HG03521 (cell line): ENCODE measurements around the gene RTL1.

Experiments used
- ATAC-seq: cut with Tn5 transposase; IDR thresholded peaks from one replicate; pipeline ENCODE4 v1.9.1; 2021; ENCODE audit warnings: mild to moderate bottlenecking, moderate library complexity; ENCODE audit not compliant: unreplicated experiment

The RTL1 gene

DNA sequence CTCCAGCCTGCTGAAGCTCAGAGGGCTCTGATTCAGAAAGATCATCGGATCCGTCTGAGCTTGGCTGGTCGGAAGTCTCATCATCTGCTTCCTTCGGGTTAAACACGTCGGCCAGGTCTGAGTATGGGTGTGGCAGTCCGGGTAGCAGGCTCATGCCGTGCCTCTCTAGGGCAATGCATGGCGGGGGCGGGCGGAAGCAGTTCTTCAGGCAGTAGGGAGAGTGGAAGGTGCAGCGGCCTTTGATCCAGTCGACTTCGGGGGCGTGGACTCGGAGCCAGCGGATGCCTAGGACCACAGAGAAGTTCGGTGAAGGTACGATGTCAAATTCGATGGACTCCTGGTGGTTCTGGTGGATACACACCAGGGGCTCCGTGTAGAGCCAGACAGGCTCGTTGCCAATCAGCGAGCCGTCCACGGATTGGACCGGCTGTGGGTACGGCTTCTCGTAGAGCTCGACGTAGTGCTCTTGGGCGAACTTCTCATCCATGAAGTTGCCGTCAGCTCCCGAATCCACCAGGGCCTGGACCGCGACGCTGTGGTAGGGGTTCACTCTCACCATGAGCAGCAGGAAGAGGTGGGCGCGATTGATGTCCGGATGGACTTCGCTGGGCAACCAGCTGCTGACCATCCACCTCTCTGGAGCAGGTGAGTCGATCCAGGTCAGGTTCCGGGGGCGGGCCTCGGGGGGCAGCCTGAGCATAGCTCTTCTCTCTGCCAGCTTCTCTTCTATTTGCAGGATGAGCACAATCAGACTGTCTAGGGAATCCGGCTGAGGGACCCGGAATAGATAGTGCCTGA is 20.3 kb downstream of the RTL1 start:
- no peak for ATAC-seq

DNA sequence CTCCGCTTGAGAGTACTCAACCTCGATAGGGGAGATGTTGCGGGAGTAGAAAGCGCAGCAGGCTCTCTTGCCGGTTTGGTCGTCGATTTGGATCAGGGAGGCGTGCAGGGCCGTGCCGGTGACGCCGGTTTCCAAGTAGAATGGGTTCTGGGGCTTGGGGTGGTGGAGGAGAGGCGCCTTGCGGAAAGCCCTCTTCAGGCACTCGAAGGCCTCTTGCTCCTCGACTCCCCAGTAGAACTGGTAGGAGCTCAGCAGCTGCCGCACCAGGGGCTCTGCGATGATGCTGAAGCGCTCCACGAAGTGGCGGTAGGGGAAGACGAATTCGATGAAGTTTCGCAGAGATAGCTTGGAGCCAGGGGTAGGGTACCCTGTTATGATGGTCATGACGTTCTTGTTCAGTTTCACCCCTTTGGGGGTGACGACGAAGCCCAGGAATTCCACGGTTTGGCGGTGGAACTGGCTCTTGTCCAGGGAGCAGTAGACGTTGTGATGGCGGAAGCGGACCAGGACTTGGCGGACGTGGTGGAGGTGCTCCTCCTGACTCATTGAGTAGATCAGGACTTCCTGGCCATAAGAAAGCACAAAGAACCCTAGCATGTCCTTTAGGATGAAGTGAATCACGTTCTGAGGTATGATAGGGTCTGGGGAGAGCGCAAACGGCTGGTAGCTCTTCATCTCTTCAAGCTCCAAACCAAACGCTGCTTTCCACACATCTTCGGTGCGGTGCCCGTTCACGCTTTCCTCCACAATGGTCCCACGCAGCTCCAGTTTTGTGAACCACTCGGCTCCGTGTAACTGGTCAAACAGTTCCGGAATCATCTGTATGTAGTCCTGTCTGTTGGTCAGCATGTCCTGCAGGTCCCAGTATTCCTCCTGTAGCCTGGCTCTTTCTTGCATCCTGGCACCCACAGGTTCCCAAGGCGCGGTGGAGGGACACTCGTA is 21.2 kb downstream of the RTL1 start:
- ATAC-seq = no peak

DNA sequence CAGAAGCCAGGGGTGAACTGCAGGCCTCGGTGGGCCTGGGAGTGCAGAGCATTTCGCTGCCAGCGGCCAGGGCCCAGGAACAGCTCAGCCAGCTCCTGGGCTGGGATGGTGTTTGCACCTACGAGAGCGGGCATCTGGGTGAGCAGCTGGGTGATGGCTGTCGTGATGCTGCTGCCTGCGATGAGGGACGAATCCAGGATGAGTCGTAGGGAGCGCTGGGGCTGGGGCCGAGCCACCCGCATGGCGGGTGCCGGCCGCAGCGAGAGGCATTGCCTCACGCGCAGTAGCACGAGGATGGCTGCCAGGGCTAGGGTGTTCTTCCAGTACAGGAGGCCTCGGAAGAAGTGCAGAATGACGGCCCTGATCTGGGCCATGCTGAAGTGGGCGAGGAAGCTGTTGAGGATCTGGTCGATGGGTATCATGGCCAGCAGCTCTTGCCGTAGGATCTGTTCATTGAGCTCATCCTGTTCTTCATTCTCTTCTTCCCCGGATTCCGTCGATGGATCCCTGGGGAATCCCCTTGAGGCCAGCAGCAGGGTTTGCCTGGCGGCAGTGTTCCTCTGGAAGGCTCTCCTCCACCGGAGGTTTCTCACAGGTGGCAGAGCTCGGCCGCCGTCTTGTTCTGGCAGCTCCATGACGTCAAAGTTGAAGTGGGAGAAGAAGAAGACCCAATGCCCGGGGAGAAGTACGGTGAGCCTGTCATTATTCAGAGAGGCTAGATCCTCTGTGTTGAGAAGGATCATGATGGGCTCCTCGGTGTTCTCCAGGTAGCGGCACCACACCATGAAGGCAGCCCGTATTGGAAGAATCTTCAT is 22.1 kb downstream of the RTL1 start:
- ATAC-seq = no peak

DNA sequence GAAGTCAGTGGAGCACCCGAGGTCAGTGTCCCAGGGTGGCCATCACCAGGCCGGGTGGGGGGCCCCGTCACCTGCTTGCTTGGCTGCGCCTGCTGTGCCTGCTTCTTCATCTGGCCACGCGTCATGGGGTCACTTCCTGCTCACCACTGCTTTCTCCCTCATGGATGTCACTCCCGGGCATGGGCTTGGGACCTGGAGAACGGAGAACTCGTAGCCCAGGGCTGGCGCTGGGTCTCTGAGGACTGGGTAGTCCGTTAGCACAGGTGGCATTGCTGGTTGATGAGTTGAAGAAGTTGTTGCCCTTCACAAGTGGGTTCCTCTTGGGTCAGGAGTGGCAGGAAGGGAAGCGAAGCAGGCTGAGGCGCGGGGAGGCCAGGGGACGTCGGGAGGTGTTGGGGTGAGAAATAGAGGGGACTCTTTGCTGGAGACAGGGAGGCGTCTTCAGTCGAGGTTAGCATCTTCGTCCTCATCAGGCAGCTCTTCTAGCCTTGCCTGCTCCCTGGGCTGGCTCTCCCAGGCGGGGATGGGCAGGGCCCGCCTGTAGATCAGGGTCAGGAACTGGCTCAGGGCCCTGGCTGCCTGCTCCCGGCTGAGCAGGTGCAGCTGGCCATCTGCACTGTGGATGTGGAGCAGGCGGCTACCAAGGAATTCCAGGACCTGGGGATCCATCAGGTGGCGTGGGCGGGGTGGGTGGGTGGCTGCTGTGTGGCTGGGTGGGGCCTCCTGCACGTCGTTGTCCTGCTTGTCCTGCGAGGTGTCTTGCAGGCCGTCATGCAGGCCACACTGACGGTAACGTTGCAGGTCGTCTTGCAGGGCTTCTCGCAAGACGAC is 23.0 kb downstream of the RTL1 start:
- no peak for ATAC-seq

DNA sequence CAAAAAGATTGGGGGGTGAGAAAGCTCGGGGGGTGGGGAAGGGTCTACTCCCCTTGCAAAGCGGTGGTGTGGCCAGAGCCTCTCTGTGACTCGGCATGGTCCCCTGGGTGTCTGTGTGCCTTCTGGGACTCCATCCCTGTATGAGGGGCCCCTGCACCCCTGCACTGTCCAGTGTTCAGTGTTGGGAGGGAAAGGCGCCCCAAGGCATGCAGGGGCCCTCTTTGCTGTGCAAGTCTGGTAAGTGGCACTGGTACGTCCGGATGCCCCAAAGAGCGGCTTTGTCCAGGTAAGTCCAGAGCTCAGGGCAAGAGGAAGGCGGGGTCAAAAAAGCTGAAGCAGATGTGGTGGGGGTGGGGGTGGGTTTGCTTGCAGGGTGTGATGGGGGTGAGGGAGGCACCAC is 23.7 kb downstream of the RTL1 start:
- ATAC-seq = no peak

DNA sequence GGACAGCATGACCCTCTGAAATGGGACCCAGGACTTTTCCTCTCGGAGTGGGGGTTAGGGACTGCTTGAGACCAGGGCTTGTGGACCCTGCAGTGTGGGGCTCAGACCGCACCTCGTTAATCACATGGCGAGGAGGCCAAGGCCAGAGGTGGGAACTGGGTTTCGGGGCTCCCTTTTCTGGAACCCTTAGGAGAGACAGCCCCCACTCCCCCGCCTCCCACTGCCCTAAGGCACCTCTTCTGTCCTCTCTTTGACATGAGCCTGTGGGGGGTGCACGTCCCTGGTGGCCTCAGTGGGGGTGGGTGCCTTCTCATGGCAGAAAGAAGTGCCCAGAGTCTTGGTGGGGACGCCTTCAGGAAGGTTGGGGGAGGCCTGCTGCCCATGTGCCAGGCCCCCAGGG is 24.3 kb downstream of the RTL1 start:
- ATAC-seq = no peak

DNA sequence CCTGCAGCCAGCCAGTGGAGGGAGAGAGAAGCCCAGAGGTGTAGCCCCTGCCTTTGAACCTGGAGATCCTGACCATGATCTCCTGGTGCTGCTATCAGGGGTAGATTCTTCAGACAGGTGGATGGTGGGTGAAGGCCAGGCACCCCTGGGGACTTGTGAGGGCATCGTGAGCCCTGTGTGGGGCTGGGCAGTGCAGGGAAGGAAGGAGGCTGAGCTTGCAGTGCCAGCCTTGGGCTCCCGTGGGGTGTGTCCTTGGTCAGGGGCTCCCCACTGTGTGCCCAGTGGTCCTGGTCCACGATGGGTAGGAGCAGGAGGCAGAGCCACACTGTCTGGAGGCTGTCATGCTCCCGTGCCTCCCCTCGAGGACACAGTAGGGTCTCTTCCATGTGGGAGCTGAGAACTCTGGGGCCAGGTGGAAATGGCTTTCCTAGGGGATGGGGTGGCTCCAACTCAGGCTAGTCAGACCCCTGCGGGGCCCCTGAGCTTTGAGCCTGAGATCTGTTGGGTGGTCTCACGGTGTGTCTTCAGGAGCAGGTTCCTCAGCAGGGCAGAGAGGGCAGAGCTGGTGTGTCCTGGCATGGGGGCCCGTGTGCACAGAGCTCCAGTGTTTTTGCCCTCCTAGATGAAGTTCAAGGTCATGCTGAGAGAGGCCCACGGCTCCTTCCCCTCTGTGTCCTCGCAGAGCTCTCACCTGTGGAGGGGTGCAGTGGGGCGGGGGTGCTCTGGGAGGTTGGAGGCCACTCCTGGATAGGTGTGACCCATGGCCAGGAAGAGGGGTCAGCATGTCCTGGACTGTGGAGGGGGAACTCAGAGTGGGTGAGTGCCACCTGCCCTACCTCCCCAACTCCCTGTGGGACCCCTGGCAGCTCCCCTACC is 25.0 kb downstream of the RTL1 start:
- no peak for ATAC-seq

DNA sequence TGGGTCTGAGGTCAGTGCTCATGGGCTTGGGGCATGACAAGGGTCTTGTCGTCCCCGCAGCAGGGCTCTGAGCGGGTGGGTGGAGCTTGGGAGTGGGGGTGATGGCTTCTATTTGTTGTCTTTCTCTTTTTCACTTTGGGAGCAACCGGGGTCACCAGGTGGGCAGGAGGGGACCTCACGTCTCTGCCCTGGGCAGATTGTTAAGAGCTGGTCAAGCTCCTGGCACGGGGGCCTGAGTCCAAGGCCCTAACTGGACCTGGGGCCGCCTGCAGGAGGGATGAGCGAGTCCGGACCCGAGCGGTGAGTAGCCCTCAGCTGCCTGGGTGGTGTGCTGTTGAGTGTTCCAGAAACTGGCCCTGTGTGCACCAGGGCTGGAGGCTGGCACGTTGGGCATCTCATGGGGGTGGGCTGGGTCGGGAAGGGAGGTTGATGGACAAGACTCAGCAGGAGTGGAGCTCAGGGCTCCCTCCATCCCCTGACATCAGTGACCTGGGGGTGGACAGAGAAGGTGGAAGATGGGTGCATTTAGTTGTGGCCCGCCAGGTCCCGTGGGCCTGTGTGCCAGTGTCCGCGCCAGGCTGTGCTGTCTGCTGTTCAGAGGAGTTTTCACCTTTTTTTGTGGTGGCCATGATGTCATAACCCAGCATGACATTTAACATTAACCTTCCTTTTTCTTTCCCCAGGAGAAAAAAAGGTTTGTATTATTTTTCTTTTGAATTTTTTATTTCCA is 27.5 kb downstream of the RTL1 start:
- ATAC-seq = no peak

DNA sequence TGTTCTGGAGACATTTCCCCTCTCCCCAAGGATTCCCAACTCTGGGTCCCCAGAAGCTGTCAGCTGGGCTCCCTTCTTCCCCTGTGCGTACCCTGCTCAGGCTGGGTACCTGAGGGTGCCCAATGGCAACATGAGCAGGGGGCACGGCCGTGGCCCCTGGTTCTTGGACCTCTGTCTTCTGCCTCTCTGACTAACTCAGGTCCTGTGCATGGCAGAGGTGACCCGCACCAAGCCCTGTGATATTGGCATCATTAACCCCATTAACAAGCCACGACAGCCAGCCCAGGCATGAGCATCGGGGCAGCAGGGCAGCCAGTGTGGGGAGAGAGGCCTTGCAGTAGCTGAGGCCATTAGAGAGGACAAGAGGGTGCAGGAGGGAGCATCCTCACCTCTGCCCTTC is 28.4 kb downstream of the RTL1 start:
- ATAC-seq = no peak

DNA sequence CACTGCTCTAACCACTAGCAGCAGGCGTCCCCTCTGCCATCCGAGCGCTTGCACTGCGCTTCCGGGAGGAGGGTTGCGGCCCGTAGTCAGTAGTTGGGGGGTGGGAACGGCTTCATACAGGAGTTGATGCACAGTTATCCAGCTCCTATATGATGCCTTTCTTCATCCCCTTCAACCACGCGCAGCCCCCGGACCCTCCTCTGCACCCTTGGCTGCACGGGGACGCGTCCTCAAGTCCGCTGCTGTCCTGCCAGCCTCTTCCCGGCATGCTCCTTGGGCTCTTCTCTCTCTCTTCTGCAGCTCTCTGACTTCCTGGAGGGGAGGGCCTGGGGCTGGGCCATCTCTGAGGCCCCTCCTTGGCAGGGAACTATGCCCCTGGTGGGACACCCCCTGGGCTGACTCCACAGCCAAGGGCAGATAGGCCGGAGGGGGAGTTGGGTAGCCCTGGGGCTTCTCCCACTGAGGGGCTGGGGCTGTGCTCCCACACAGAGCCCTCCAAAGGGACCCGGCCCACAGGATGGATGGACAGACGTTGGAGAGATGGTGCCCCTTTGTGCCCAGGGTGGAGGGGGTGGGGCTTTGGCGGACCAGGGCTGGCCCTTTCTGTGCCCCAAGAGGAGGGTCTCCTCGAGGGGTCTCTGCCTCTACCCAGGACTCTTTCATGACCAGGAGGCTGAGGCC is 29.0 kb downstream of the RTL1 start:
- no peak for ATAC-seq

DNA sequence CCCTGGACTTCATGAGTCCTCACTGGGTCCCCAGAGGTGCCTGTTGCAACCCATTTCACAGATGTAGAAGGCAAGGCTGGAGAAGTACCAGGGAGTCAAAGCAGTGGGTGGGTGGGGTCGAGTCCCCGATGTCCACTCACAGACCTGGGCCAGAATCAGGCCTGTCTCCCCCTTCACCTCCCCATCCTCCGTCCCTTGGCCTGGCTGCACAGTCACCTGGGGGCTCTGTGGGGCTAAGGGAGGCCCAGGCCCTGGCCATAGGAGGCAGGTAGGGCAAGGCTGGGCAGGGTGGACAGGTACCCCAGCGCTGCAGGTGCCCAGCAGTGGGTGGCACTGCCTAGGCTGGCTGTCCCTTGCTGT is 29.5 kb downstream of the RTL1 start:
- no peak for ATAC-seq

DNA sequence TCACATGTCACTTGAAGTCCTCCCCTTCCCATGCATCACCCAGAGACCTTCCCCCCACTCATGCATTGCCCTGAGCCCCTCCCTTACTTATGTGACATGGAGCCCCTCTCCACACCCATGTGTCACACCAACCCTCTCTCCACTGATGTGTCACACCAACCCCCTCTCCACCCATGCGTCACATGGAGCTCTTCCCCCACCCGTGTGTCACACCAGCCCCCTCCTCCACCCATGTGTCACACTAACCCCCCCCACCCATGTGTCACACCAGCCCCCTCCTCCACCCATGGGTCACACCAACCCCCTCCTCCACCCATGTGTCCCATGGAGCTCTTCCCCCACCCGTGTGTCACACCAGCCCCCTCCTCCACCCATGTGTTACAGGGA is 30.4 kb downstream of the RTL1 start:
- no peak for ATAC-seq

DNA sequence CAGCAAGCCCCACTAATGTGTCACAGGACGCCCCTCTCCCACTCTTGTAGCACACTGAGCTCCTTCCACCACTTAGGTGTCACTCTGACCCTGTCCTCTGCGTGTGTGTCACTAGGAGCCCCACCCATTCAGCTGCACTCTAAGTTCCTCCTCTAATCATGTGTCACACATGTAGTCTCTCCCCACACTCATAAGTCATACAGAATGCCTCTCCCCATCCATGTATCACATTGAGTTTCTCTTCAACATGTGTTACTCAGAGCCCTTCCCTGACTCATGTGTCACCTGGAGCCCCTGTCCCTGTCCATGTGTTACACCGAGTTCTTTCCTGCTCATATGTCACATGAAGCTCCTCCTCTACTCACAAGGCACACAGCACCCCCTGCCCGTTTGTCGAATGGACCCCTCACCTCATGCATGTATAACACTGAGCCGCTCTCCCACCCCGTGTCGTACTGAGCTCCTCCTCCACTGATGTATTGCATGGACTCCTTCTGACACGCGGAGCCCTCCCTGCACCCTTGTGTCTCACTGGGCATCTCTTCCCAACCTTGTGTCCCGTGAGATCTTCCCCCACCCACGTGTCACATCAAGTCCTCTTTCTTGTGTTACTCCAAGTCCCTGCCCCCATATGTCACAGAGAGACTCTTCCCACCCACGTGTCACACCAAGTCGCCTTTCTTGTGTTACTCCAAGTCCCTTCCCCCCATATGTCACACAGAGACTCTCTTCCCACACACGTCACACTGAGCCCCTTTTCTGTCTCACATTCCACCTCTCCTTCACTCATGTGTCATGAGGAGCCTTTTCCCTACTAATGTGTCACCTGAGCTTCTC is 31.0 kb downstream of the RTL1 start:
- no peak for ATAC-seq

DNA sequence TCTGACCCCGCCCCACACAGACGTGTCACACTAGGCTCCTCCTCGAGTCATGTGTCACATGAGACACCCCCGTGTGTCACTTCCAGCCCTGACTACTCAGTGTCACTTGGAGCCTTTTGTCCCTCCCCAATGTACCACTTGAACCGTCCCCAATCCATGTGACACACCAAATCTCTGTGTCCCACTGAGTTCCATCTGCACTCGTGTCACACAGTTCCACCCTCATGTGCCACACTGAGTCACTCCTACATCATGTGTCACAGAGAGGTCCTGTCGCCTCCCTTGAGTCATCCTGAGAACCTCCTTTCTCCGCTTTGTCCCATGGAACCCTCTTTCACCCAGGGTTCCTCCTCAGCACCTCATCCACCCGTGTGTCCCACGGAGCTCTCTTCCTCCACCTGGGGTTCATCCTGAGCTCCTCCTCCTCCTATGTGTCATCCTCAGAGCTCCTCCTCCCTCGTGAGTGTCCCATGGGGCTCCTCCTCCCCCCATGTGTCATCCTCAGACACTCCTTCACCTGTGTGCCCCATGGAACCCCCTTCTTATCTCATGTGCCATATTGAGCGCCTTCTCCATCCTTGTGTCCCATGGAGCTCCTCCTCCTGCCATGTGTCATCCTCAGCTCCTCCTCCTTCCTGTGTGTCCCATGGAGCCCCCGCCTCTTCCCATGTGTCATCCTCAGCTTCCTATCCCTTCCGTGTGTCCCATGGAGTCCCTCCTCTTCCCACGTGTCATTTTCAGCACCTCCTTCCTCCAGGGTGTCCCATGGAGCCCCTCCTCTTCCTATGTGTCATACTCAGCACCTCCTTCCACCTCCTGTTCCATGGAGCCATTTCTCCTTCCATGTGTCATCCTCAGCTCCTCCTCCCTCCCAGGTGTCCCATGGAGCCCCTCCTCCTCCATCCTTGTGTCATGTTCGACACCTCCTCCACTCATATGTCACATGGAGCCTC is 32.0 kb downstream of the RTL1 start:
- no peak for ATAC-seq

DNA sequence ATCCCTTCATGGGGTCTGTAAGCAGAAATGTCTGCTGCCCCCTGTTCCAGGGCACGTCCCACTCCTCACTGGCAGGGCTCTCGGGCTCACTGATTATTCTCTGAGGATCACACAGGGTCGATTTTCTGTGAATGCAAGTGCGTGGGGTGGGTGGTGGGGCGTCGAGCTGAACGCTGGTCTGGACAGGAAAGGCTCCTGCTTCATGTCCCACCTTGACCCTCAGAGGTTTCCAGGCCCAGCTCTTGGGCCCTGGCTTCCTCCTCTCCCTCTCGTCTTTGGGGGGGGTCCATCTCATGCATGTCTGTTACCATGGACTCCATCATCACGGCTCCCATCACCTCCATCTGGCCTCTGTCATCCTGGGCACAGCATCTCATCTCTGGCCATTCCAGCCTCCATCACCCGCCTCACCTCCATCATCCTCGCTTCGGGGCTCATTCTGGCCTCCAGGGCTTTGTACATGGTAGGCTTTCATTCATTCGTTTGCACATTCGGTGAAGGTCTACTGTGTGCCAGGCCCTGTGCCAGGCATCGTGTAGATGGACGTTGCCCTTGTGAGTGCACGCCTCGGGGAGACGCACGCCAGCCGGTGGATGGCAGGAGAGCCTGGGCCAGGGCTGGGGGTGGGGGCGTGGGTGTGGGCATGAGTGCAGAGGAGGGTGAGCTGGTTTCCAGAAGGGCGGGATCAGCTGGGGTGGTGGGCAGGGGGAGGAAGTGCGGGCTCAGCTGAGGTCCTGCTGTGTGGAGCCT is 34.7 kb downstream of the RTL1 start:
- ATAC-seq = no peak
